GM19328 (cell line): ENCODE results near the gene MMAB.
A peak's percentile ranks its signal among the peaks of the same experiment; 100 is the strongest.

Experiments
- ATAC-seq: cut with Tn5 transposase; IDR thresholded peaks from one replicate; pipeline ENCODE4 v1.9.1; 2021; ENCODE audit warnings: mild to moderate bottlenecking, moderate library complexity; ENCODE audit not compliant: unreplicated experiment

MMAB gene

DNA sequence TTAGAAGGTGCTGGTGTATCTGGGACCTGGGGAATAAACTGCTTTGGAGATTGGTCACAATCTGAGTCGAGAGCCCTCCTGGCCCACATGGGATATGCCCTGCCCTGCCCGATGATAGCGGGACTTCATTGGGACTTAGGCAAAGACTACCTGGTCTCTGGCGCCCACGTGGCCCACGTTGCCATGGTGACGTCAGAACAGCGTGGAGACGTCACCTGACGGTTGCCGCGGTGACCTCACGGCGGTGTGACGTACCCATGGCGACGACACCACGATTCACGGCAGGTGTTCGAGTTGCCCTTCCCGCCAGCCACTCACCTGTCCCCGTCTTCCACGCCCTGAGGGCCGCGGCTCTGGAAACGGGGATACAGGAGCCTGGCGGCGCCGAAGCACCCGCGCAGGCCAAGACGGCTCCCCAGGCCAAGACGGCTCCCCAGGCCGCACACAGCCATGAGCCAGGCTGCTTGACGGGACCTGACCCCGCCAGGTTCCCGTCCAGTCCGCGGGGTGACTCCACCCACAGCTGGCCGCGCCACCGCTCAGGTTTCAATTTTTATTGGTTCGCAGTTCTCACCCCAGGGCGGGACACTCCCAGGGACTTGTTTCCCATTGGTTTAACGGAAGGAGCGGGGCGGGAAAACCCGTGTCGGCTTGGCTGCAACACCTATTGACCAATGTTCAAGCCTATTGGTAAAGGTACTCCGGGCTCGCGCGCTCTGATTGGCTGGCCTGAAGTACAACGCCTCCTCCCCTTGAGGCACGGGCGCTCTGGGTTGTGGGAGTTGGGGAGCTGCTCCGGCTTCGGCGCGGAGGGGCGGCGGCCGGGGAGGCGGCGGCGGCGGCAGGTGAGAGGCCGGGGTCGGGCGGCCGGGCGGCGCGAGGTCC lies at the start of gene MMAB, which contains the start of gene MVK:
Gene MMAB, minus strand, starts transcription at position 476 of the 885 bp plus-strand sequence. Its CDS starts 24 bp downstream, at position 452.
Gene MVK, plus strand, starts transcription at position 766 of the 885 bp plus-strand sequence. CDS start 1,029 bp downstream, outside the sequence.
- peak; percentile 94 for ATAC-seq

DNA sequence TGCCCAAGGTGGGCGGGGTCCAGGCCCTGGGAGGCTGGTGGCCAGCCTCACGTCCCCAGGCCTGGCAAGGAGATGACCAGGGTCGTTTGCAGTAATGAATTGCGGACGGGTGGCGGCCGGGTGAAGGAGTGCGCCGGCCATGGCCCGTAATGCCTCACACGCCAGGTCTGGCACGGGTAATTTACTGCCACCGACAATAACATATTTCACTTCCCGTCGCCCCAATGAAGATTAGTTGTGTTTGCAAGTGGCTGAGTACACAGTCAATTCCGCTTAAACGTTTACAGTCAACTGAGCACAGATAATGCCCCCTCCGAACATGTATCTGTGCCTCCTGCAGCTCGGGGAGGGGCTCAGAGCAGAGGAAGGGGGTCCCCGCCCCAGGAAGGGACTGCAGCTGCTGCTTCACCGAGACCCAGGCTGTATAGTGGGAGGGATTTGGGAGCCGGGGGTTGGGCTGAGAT lies 48.6 kb upstream of the MMAB start:
- ATAC-seq = no peak

DNA sequence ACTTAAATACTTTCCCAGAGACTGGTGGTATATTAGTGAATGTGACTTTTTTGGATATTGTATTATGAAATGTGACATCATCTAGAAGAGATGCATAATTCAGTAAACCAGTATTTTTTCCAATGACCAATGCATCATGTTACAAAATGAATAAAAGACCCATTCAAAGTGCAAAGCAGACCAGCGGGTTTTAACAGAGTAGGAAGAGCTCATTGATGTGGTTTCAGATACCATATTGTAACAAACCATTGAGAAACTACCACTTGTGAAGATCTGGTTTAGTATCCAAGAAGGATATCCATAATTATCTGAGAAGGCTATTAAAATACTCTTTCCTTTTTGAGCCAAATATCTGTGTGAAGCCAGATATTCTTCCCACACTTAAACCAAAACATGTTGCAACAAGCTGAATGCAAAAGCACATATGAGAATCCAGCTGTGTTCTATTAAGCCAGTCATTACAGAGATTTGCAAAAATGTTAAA lies 47.9 kb upstream of the MMAB start:
- ATAC-seq = no peak

DNA sequence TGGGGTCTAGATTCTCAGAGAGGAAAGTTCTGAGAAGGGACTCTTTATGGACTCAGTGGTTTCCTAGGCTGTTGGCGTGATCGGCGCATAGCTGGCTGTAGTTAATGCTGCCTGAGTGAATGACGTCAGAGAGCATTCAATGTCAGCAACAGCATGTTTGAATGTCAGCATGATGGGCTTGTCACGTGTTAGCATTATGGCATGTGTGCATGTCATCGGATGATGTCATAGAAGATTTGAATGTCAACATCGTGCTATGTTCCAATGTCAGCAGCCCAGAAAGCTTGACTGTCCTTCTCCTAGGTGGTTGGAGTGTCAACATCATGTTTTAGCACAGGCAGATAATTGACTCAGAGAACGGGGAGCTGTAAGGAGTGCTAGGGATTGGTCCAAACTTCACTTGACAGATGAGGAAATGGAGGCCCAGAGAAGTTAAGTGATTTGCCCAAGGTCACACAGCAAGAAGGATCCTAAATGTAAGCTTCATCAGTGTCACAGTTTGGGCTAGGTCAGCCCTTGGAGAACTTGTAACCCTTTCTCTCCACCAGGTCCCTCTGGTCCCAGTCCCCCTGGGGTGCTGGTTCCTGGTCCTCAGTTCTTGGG lies 45.8 kb upstream of the MMAB start:
- no peak for ATAC-seq

DNA sequence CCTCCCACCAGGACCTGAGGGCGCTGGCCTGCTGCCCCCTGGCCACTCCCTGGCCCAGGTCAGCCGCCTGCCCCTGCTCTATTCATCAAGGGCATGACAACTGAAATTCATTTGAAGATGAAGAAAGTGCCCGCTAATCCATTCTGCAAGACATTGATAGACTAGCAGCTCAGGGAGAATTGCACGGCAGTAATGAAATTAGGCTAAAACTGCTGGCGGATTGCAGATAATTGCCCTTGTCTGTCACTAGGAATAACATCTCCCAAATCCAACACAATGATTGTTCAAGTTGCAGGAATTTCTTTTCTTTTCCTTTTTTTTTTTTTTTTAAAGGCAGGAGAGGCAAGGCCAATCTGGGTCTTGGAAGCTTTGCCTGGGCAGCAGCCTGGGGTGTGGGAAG lies 44.8 kb upstream of the MMAB start:
- no peak for ATAC-seq

DNA sequence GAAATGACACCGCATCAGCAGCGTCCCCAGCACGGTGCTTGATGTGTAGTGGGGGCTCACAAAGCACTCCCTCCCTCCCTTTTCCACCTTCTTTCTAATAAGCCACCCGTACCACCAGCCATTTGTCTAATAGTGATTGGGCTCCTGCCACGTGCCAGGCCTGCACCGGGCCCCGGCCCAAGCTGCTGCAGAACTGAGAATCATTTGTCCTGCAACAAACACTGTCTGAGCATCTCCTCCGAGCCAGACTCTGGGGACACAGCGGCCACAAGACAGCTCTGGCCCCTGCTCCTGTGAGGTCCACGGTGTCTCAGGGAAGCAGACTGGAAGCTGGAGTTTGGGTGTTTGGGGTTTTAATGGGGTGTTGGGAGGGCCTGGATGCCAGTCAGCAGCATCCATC lies 44.2 kb upstream of the MMAB start:
- ATAC-seq = no peak

DNA sequence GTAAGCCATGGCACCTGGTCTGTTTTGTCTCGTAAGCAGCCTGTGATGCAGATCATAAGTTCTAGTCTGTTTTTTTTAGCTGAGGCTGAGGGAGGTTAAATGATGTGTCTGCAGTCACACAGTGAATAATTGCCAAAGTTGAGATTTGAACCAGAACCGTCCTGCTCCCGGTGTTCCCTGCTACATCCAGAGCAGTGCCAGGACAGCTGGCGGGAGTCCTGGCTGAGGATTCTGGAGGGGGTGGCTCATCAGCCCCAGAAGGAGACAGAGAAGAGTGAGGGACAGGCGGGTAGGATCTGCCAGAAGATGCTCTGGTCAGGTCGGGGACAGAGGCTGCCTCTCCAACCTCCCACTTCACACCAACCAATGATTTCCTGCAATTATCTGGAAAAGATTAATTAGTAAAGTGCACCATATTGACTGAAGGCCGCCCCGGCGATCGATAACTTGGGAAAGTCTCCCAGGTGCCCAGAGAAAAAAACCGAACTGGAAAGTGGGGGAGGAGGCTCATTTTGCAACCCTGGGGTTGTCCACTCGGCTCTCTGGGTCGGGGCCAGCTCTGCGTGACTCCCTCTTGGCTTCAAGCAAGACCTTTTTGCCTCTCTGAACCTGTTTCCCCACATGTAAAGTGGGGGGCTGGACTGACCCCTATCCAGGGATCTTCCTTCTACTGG lies 42.4 kb upstream of the MMAB start:
- no peak for ATAC-seq

DNA sequence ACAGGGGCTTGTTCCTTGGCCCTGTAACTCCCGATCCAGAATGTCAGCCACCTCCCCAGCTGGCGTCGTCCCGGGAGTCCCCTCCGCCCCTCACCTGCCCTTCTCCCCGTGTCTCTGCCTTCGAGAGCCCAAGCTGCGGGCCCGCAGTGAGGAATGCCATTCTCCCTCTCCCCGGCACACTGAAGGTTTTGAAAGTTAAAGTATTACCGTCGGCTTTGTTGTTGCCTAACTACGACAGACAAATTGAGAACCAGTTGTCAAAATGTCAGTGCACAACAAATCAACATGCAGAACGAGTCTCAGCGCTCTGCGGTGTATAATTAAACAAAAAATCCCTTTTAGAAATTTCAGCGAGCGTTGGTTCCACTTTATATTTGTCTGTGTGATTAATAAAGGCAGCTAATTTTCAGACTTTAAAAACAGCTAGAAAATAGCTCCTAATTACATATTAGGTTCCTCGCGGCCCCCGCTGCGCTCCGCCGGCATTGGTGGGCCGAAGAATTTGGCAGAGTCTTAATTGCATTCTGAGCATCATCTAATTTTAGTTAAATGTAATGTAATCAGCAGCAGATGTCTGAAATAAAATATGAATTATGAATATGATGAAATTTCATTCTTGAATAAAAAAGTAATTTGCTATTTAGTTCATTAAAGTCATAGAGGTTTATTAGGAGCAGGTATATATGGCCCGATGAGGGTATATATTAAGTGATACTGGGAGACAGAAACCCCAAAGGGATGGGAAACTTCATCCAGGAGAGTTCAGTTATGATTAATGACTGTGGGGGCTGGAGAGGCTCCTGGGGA lies 40.5 kb upstream of the MMAB start:
- ATAC-seq = no peak

DNA sequence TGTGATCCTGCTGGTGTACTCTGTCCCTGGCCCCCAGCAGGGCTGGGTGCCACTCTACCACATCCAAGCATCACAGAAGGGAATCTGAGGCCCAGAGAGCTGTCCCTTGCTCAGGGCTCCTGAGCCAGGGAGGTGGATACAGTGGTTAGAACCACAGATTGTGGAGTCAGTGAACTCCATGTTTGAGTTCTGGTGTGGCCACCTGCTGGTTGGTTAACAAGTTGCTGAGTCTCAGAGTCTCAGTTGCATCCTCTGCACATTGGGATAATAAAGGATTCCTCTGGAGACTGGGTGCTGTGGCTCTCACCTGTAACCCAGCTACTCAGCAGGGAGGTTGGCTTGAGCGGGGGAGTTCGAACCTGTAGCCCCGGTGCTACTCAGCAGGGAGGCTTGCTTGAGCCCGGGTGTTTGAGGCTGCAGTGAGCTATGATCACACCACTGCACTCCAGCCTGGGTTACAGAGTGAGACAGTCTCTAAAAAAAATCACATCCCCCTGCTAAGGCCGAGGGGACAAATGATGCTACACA lies 39.7 kb upstream of the MMAB start:
- no peak for ATAC-seq

DNA sequence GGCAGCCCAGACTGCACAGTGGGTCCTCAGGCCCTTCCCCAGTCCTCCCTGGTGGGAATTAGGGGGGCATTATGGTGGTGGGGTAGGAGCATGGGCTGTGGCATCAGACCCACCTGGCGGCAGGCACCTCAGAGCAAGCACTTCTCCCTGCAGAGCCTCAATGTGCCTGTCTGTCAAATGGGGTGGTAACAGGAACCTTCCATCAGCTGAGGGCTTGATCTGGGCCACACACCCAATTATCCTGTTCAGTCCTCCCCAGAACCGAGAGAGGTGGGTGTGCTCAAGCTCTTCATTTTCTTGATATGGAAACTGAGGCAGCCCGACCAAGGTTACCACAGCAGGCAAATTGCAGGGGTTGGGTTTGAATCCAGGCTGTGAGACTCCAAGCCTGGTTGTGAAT lies 38.7 kb upstream of the MMAB start:
- no peak for ATAC-seq

DNA sequence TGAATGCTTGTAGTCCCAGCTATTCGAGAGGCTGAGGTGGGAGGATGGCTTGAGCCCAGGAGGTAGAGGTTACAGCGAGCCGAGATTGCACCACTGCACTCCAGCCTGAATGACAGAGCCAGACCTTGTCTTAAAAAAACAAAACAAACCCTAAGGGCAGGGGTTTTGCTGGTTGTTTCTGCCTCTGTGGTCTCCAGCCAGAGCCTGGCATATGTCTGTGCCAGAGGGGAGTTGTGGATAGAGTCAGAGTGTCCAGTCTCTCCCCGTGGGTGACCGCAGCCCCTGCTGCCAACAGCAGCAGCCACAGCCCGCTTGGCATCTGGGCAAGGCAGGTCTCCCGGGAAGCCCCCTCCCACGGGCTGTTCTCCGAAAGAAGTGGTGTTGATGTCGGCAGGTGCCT lies 37.9 kb upstream of the MMAB start:
- ATAC-seq = no peak

DNA sequence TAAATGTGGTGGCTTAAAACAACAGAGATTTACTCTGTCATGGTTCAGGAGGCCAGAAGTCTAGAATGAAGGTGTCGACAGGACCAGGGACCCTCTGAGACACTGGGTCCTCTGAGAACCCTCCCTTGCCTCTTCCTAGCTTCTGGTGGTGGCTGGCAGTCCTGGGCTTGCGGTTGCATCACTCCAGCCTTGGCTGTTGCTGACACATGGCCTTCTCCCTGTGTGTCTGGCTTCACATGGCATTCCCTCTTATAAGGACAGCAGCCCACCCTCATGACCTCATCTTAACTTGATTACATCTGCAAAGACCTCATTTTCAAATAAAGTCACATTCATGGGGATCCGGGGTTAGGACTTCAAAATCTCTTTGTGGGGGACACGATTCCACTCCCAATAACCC lies 37.2 kb upstream of the MMAB start:
- no peak for ATAC-seq

DNA sequence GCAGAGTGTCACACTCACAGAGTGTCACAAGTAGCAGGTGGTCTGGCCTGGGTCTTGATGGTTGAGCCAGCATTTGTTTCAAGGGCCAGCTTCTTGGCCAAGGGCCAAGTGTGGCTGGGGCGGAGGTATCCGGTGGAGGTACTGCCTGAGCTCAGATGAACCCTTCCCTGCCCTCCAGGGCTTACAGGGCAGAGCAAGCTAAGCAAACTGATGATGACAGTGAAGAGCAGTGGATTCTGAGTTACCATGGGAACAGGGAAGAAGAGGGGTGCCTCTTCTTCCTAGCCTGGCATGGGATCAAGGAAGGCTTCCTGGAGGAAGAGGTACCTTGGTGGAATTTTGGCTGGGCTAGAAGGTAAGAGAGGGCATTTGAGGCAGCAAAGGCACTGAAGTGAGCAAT lies 36.0 kb upstream of the MMAB start:
- ATAC-seq = no peak

DNA sequence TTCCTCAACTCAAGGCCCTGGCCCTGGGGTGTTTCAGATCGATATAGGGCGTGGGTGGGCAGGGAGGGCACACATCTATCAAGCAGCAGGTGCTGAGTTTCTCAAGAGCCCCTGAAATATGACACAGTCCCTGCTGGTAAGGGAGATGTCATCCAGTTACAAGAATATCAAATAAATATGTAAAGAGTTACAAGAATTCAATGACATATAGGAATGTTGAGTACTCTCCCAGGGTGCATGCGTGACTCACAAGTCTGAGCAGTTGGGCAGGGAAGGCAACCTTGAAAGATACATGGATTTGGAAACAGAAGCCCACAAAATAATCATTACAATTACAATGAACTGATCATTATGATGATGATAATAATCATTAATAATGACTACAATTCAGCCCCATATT lies 35.5 kb upstream of the MMAB start:
- no peak for ATAC-seq

DNA sequence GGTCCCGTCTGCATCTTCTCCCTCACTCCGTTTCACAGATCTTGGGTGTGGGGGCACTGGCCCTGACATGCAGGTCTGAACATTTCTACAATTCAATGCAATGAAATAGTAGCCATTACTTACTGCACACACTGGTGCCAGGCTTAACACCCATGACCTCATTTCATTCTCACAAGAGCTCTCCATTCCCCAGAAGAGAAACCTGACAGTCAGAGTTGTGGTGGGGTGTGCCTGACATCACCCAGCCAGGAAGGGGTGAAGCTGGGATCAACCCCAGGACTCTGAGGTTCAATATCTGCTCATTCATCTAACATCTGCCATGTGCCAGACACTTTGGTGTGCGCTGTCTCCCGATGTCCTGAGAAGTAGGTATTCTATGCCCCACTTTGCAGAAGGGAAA lies 35.0 kb upstream of the MMAB start:
- ATAC-seq = no peak

DNA sequence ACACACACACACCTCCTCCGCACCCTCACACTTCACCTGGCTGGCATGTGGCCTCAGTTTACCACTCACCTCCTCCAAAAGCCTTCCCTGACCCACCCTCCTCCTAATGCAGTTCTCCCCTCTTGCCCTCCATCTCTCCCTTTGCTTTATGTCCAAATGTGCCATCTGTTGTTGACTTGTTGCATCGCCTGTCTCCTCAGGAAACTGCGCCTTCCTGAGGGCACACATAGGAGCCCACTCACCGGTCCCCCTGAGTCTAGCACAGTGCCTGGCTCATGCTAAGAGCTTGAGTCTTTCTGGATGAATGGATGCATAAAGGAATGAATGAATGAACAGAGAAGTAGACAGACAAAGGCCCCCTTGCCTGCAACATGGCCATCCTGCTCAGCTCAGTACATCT lies 34.3 kb upstream of the MMAB start:
- ATAC-seq = no peak

DNA sequence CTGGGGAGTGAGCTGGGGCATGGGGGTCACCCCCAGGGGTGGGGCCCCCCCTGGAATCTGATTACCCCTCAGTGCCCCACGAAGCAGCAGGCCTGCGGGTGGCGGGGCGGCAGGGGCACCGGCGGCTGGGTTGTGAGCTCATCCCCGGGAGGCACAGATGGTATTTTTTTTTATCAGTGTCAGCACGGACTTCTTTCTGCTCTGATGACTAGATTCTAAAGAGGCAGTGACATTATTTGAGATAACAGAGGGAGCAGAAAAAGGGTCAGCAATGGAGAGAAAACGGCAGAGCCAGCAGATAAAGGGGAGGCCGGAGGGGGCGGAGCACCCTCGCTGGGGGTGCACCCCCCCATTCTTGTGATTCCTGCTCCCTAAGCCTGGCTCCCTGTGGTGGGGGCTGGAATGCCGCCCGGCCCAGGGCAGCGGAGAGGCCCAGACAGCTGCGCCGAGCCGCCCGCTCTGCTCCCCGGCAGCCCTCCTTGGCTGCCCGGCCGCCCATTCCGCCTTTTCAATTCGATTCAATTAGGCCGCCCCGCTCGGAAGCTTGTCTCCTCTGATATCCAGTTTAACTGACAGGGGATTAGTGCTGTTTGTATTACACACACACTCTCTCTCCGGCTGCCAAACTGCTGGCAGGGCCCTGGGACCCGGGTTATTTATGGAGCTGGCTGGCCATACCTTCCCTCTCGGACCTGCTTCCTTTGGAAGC lies 33.2 kb upstream of the MMAB start:
- ATAC-seq = no peak

DNA sequence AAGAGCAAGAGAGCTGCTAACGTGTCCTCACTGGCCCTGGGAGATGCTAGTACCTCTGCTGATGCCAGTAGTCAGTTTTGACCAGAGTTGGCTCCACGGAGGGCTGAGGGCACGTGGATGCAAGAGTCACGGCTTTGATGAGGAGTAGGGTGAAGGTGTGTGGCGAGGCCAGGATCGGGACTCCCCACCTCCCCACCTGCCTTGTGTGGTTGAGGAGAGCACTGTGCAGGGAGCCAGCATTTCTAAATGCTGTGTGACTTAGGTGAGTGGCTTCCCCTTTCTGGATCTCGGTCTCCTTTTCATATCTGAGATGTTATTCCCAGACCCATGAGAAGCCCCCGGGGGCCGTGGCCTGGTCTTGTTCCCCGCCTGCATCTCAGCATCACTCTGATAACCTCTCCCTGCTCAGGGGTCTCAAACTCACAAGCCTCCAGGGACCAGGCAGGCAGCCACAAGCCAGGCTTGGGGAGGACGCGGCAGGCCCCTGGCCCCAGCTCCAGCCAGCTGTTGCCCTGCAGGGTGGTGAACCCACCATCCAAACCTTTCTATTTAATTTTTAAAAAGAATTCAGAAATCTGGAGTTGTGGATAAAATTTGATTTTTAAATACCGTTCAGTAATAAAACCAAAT lies 32.4 kb upstream of the MMAB start:
- no peak for ATAC-seq

DNA sequence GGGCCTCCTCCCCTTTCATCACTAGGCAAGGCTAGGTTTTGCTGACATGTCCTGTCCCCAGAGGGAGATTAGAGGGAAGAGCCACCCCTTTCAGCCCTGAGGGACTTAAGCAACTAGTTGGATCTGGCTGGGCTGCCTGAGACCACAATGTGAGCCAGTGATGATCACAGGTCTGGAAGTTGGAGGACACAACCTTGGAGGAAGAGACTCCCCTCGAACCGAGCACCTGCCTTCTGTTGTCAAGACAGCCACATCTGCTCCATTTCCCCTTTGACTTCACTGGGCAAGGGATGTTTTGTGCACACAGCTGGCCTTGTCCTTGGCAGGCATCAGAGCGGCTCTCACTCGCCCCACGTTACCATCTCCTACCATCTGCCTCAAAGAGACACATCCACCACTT lies 31.7 kb upstream of the MMAB start:
- ATAC-seq = no peak
